ENCODE results near the gene TMEM203. TPM values are rescaled to one million over a fixed set of nuclear protein-coding genes. Genes with fewer than 3 reads are reported as not detected.

TMEM203 gene
- total RNA-seq, 2 donors from 2014 or later, result 32.9 to 34.5 TPM

- DNase-seq (no peak), ATAC-seq (peak; percentile 4 to 12)
- intact Hi-C loops (cut with DNase I), result no loop called here
Measured at GRCh38 chr9:137222190-137223077, 17.0 kb upstream of the TMEM203 start, which contains the start of gene RNF208. RNF208 (minus strand) TSS chr9:137222240; CDS start chr9:137221212, 1,028 bp downstream.

- no peak for ATAC-seq
- intact Hi-C loops (cut with DNase I), result no loop called here
- DNase-seq, result no peak
Measured at GRCh38 chr9:137221506-137222111, 16.2 kb upstream of the TMEM203 start.

GRCh38 chr9:137221095-137221505 is 15.7 kb upstream of the TMEM203 start:
- DNase-seq, result no peak
- ATAC-seq, result no peak
- intact Hi-C loops (cut with DNase I), result no loop called here

GRCh38 chr9:137220317-137221094 is 15.1 kb upstream of the TMEM203 start:
- DNase-seq, result no peak
- no peak for ATAC-seq
- intact Hi-C loops (cut with DNase I), result no loop called here

- intact Hi-C loops (cut with DNase I), result no loop called here
- ATAC-seq, result no peak
- DNase-seq, result no peak
Measured at GRCh38 chr9:137219757-137220316, 14.4 kb upstream of the TMEM203 start.

GRCh38 chr9:137218754-137219271 is 13.4 kb upstream of the TMEM203 start:
- ATAC-seq (peak in 1 of 2 donors; percentile 5), DNase-seq (no peak)
- intact Hi-C loops (cut with DNase I), result no loop called here

GRCh38 chr9:137218212-137218753 is 12.8 kb upstream of the TMEM203 start:
- intact Hi-C loops (cut with DNase I), result no loop called here
- ATAC-seq (no peak), DNase-seq (no peak)

- intact Hi-C loops (cut with DNase I), result no loop called here
- DNase-seq (peak; percentile 69), ATAC-seq (peak; percentile 33 to 70)
Measured at GRCh38 chr9:137217276-137218211, 12.1 kb upstream of the TMEM203 start.

GRCh38 chr9:137216188-137216965 is 10.9 kb upstream of the TMEM203 start:
- no peak for DNase-seq
- intact Hi-C loops (cut with DNase I), result no loop called here
- no peak for ATAC-seq

GRCh38 chr9:137215196-137215986 is 9.9 kb upstream of the TMEM203 start:
- intact Hi-C loops (cut with DNase I), result no loop called here
- DNase-seq (no peak), ATAC-seq (no peak)

- DNase-seq, result no peak
- intact Hi-C loops (cut with DNase I), result no loop called here
- ATAC-seq, result no peak
Measured at GRCh38 chr9:137214620-137215019, 9.2 kb upstream of the TMEM203 start.

GRCh38 chr9:137213160-137214060 is 8.0 kb upstream of the TMEM203 start:
- ATAC-seq (no peak), DNase-seq (no peak)
- intact Hi-C loops (cut with DNase I), result no loop called here

- DNase-seq, result no peak
- ATAC-seq, result no peak
- intact Hi-C loops (cut with DNase I), result no loop called here
Measured at GRCh38 chr9:137212520-137212919, 7.1 kb upstream of the TMEM203 start.

GRCh38 chr9:137211532-137211931 is 6.1 kb upstream of the TMEM203 start:
- DNase-seq (no peak), ATAC-seq (no peak)
- intact Hi-C loops (cut with DNase I), result no loop called here

GRCh38 chr9:137206602-137207001 is 1.2 kb upstream of the TMEM203 start:
- ATAC-seq (no peak), DNase-seq (no peak)

More at GRCh38 chr9:137206602-137207001, 1.2 kb upstream of the TMEM203 start:
- intact Hi-C loops (cut with DNase I), result no loop called here

Measured in left cardiac atrium (tissue), 4 donors.